Naive thymus-derived CD4-positive, alpha-beta T cell (primary cell): ENCODE measurements around the gene BSDC1. TPM values are rescaled to one million over a fixed set of nuclear protein-coding genes. Genes with fewer than 3 reads are reported as not detected.
A peak's percentile ranks its signal among the peaks of the same experiment; 100 is the strongest.

Experiments
- ATAC-seq: fragments of 150-1000 bp; cut with Tn5 transposase; 2 replicates; pipeline ENCODE4 v1.10.0; 2021; ENCODE audit warnings: mild to moderate bottlenecking, moderate library complexity
- CTCF ChIA-PET: fragments of 350-600 bp; sonication (Branson Sonifier 250); formaldehyde crosslinking; loops from one replicate; lab custom pipeline; 2021; ENCODE audit warnings: antibody characterized with exemption; lab: Charles Lee
- POLR2A ChIA-PET: fragments of 350-600 bp; sonication (Branson Sonifier 250); formaldehyde crosslinking; loops from one replicate; lab custom pipeline; 2021; ENCODE audit warnings: antibody characterized with exemption, inconsistent platforms; lab: Charles Lee
- DNase-seq, 9 donors: peaks; one replicate each; pipeline versions ENCODE4 v3.0.0 to v3.0.0-alpha.2; 2020 to 2022; ENCODE audit warnings: mixed read lengths in 1 of 9
- H3K27ac ChIP-seq: one replicate; pipeline ENCODE4 v1.7.0; 2013; ENCODE audit warnings: mild to moderate bottlenecking, low read depth, low read length, moderate library complexity
- H3K27me3 ChIP-seq, 2 donors: one replicate each; pipeline ENCODE4 v1.7.0; 2013; ENCODE audit warnings: low read length in 2 of 2, mild to moderate bottlenecking in 2 of 2, moderate library complexity in 2 of 2; ENCODE audit not compliant: control insufficient read depth in 2 of 2, insufficient read depth in 2 of 2
- H3K36me3 ChIP-seq, 3 experiments: 1 replicate in 2 of 3; 2 replicates in 1 of 3; pipeline ENCODE4 v1.7.0; 2013; ENCODE audit warnings: low read length in 3 of 3, mild to moderate bottlenecking in 3 of 3, moderate library complexity in 1 of 3; ENCODE audit not compliant: insufficient read depth in 3 of 3, control insufficient read depth in 2 of 3
- H3K4me1 ChIP-seq, 2 donors: one replicate each; pipeline ENCODE4 v1.7.0; 2013; ENCODE audit warnings: low read length in 2 of 2, mild to moderate bottlenecking in 2 of 2, moderate library complexity in 1 of 2; ENCODE audit not compliant: control insufficient read depth in 2 of 2, insufficient read depth in 2 of 2
- H3K4me3 ChIP-seq: 2 replicates; pipeline ENCODE4 v1.7.0; 2013; ENCODE audit warnings: mild to moderate bottlenecking, low read length
- H3K9me3 ChIP-seq, 3 experiments: 1 replicate in 2 of 3; 2 replicates in 1 of 3; pipeline ENCODE4 v1.7.0; 2013; ENCODE audit warnings: low read length in 3 of 3; ENCODE audit not compliant: control insufficient read depth in 2 of 3
- H3K27ac Mint-ChIP-seq, 9 donors: one replicate each; pipeline ENCODE4 v1.8.0; 2020 to 2022; ENCODE audit warnings: mixed read lengths in 9 of 9, mild to moderate bottlenecking in 8 of 9, moderate library complexity in 5 of 9, inconsistent platforms in 2 of 9
- H3K27me3 Mint-ChIP-seq, 5 donors: one replicate each; pipeline ENCODE4 v1.8.0; 2021 to 2022; ENCODE audit warnings: mixed read lengths in 5 of 5, mild to moderate bottlenecking in 1 of 5
- H3K36me3 Mint-ChIP-seq, 5 donors: one replicate each; pipeline ENCODE4 v1.8.0; 2020 to 2022; ENCODE audit warnings: mixed read lengths in 5 of 5, mild to moderate bottlenecking in 3 of 5, inconsistent platforms in 1 of 5
- H3K4me1 Mint-ChIP-seq, 7 donors: one replicate each; pipeline ENCODE4 v1.8.0; 2020 to 2022; ENCODE audit warnings: mixed read lengths in 7 of 7, mild to moderate bottlenecking in 3 of 7, inconsistent platforms in 1 of 7
- H3K4me3 Mint-ChIP-seq, 10 donors: one replicate each; pipeline ENCODE4 v1.8.0; 2020 to 2022; ENCODE audit warnings: mild to moderate bottlenecking in 10 of 10, mixed read lengths in 10 of 10, moderate library complexity in 6 of 10, inconsistent platforms in 2 of 10
- H3K9me3 Mint-ChIP-seq, 11 donors: one replicate each; pipeline ENCODE4 v1.8.0; 2020 to 2022; ENCODE audit warnings: mixed read lengths in 11 of 11, mild to moderate bottlenecking in 4 of 11, inconsistent platforms in 1 of 11, moderate library complexity in 1 of 11
- intact Hi-C, 2 donors: fragments of 100-400 bp; cut with micrococcal nuclease; formaldehyde crosslinking; loops; one replicate each; pipeline ENCODE4 v1.15.1; 2023
- polyA plus RNA-seq, 2 donors: library from polyadenylated mRNA; unstranded; fragments of 300-500 nt; fragmentation: Illumina TruSeq; gene quantifications; one replicate each; pipeline ENCODE4 v1.2.3, GENCODE V29; 2021
- total RNA-seq, 6 experiments: library from RNA in 5 of 6; stranded (reverse) in 5 of 6; gene quantifications; 1 replicate in 5 of 6; 2 replicates in 1 of 6; pipeline ENCODE4 v1.2.3 and lab custom pipeline; 2021 to 2026

BSDC1 gene
- total and polyA plus RNA-seq, 7 experiments from 2014 or later, result 37.6 to 186 (median 110) TPM

DNA sequence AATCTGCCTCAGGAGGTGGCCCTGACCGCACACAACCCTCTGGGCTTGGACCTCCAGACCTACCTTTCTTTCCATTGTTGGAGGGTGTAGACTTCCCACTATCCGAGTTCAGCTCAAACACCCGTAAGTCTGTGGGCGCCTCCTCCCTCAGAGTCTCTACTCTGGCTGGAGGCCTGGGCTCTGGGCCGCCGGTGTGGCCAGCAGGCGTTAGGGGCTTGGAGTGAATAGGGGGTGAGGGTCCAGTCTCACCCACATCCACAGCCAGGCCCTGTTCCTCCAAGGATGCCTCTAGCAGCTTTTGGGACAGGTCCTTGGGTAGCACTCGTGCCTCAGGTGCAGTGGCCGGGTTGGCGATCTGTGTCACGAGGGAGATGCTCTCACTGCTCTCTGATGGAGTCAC, 18.0 kb downstream of the BSDC1 start:
- Histone ChIP-seq H3K4me3 (no peak overlapping the region), H3K27ac (no peak overlapping the region), H3K4me1 (peaks cover 12% of the 10 kb centered on the region in 2 donors), H3K9me3 (no peaks in the 10 kb centered on the region), H3K36me3 (peaks cover 22 to 82% (median 48%) of the 10 kb centered on the region in 3 experiments), H3K27me3 (no peaks in the 10 kb centered on the region)
- intact Hi-C loops, result no loop called here
- Mint-ChIP-seq H3K27me3 (no peaks in the 10 kb centered on the region), H3K4me3 (no peak overlapping the region), H3K9me3 (no peaks in the 10 kb centered on the region), H3K4me1 (peaks cover 15 to 24% (median 21%) of the 10 kb centered on the region in 7 donors), H3K27ac (peak overlapping the region in 1 of 9 donors; percentile 17), H3K36me3 (peaks cover 10 to 53% (median 18%) of the 10 kb centered on the region in 5 donors)
- ATAC-seq (no peak), DNase-seq (no peak)
- ChIA-PET POLR2A (interaction anchor here (1.2 kb wide), 1 partner anchor 10 kb away, joined by 4 read pairs; no protein-coding TSS in a partner anchor), CTCF (interaction anchor here (0.6 kb wide), 2 partner anchors 80 to 160 kb away, joined by 3 read pairs; no protein-coding TSS in a partner anchor)

DNA sequence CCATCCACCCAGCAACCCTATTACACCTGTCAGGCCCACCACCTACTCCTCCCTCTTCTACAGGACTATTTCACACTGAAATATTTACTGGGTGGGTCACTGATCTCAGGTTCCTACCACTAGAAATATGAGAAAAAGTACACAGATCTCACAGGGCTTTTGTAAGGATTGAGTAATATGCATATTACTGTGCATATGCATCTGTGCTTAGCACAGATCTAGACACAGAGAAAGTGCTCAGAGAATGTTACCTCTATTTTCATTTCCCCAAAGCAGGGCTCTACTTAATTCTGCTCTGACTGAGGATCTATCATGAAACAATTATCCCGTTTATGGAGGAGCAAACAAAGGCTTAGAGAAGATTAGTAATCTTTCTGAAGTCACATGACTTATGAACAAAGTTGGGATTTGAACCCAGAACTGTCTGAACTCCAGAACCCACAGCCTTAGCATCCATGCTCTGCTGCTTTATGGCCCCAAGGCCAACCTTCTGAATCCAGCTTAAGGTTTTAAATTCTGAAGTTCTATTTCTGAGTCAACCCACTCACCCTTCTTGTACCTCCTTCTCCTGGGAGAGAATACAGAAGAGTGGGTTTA, 20.1 kb downstream of the BSDC1 start:
- CTCF ChIA-PET, result interaction anchor here (2.4 kb wide), 1 partner anchor 133 kb away, joined by 7 read pairs; no protein-coding TSS in a partner anchor
- Histone ChIP-seq H3K27ac (no peak overlapping the region), H3K4me3 (no peak overlapping the region), H3K4me1 (peaks cover 12% of the 10 kb centered on the region in 2 donors), H3K36me3 (peaks cover 13 to 61% (median 28%) of the 10 kb centered on the region in 3 experiments), H3K27me3 (no peaks in the 10 kb centered on the region), H3K9me3 (no peaks in the 10 kb centered on the region)
- intact Hi-C loops, result loop anchor here (2.0 to 5.0 kb wide), 3 partner anchors 151 to 709 kb away; partner anchors contain the start of genes CCDC28B (in 1 of the 2), EIF3I (in 1 of the 2) and TMEM234 (in 1 of the 2)
- Mint-ChIP-seq H3K9me3 (peaks cover 0 to 2% (median 0%) of the 10 kb centered on the region in 11 donors), H3K27me3 (no peaks in the 10 kb centered on the region), H3K4me3 (no peak overlapping the region), H3K4me1 (peaks cover 15 to 22% (median 20%) of the 10 kb centered on the region in 7 donors), H3K27ac (peak overlapping the region in 4 of 9 donors; percentile 5 to 63 (median 22)), H3K36me3 (peaks cover 2 to 43% (median 12%) of the 10 kb centered on the region in 5 donors)
- POLR2A ChIA-PET, result interaction anchor here (0.7 to 1.0 kb wide), 2 partner anchors 11 to 21 kb away, joined by 3 to 4 read pairs; partner anchors contain the start of gene BSDC1
- no peak for ATAC-seq
- DNase-seq, result no peak

DNA sequence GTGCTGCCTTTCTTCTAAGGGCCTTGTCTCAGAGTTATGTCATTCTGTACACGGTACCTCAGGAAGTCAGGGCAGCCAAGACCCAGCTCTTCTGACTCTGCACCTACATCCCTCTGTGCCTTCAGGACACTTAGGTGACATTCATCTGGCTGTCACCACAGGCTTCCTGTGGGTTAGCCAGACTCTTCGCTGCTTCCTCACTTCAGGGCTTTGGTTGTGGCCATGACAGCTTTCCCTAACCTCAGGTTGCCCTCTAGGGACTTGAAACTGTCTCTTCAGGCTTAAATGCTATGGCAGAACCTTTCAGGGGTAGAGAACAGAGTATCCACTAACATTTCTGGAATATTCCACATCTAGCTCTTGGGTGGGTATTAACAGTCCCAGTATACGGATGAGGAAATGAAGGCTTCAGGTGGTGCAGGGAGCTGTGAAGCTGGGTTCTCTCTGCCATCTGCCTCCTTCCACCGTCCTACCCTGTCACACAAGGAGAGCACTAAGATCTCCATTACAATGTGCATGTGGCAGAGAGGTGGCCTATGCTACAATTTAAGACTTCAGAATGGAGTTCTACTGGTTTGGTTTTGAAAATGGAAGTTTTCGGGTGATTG, 22.0 kb downstream of the BSDC1 start:
- Histone ChIP-seq H3K4me1 (peaks cover 12% of the 10 kb centered on the region in 2 donors), H3K36me3 (peaks cover 15 to 60% (median 23%) of the 10 kb centered on the region in 3 experiments), H3K27me3 (no peaks in the 10 kb centered on the region), H3K9me3 (no peaks in the 10 kb centered on the region), H3K4me3 (no peak overlapping the region), H3K27ac (peak overlapping the region; percentile 20)
- peaks cover 15 to 22% (median 20%) of the 10 kb centered on the region in 7 donors for H3K4me1 Mint-ChIP-seq
- no peaks in the 10 kb centered on the region for H3K27me3 Mint-ChIP-seq
- peak overlapping the region in 2 of 10 donors; percentile 6 to 9 for H3K4me3 Mint-ChIP-seq
- peaks cover 0 to 2% (median 0%) of the 10 kb centered on the region in 11 donors for H3K9me3 Mint-ChIP-seq
- peaks cover 0 to 31% (median 4%) of the 10 kb centered on the region in 5 donors for H3K36me3 Mint-ChIP-seq
- intact Hi-C loops, result loop anchor here (1.0 to 5.0 kb wide), 8 partner anchors 21 to 707 kb away; partner anchors contain the start of genes CCDC28B (in 1 of the 2), EIF3I (in 1 of the 2), HDAC1 (in 1 of the 2) and TMEM234 (in 1 of the 2)
- POLR2A ChIA-PET, result interaction anchor here (0.6 to 3.2 kb wide), 19 partner anchors 13 to 250 kb away, joined by 3 to 20 read pairs (median 3); partner anchors contain the start of genes BSDC1, LCK and MARCKSL1
- CTCF ChIA-PET, result interaction anchor here (0.8 to 2.4 kb wide), 13 partner anchors 14 to 409 kb away, joined by 3 to 21 read pairs (median 4); partner anchors contain the start of genes BSDC1 and LCK
- ATAC-seq (peak; percentile 88), DNase-seq (peak; percentile 22 to 78 (median 68))
- H3K27ac Mint-ChIP-seq, result peak overlapping the region in 7 of 9 donors; percentile 1 to 75 (median 57)

DNA sequence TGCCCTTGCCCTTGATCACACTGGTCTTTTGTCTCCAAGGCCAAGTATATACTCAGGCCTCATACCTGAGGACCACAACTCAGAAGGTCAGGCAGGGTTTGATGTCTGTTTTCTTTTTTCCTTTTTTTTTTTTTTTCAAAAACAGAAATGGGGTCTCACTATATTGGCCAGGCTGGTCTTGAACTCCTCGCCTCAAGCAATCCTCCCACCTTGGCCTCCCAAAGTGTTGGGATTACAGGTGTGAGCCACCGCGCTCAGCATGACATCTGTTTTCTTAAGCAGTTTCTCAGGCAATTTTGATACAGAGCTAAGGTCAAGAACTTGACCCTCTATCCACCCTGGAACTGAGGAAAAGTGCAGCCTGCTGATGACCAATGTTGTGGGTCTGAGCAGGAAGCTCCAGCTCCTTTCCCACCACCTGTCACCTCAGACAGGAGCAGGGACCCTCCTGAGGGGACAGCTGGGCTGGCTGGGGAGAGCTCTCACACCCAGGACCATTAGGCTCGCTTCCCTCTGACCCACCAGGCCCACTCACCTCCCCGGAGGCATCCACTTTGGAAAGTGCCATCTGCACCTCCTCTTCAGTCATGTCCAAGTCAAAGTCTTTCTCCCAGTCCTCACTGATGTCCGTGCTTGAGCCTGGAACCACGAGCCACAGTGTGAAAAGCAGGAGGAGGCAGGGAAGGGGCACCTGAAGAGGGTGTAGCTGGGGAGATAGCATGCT, 26.2 kb downstream of the BSDC1 start:
- Mint-ChIP-seq H3K27ac (no peak overlapping the region), H3K4me1 (peaks cover 12 to 27% (median 17%) of the 10 kb centered on the region in 7 donors), H3K27me3 (no peaks in the 10 kb centered on the region), H3K4me3 (no peak overlapping the region), H3K36me3 (peaks cover 0 to 26% (median 4%) of the 10 kb centered on the region in 5 donors), H3K9me3 (peaks cover 0 to 2% (median 0%) of the 10 kb centered on the region in 11 donors)
- CTCF ChIA-PET, result interaction anchor here (0.6 to 2.7 kb wide), 2 partner anchors 152 to 260 kb away, joined by 3 to 15 read pairs; partner anchors contain the start of gene KPNA6
- intact Hi-C loops, result no loop called here
- H3K4me1 ChIP-seq, result peaks cover 12% of the 10 kb centered on the region in 2 donors
- no peak overlapping the region for H3K27ac ChIP-seq
- POLR2A ChIA-PET, result interaction anchor here (0.6 to 0.9 kb wide), 3 partner anchors 9 to 138 kb away, joined by 3 to 5 read pairs (median 3); no protein-coding TSS in a partner anchor
- H3K36me3 ChIP-seq, result peaks cover 4 to 53% (median 15%) of the 10 kb centered on the region in 3 experiments
- no peaks in the 10 kb centered on the region for H3K9me3 ChIP-seq
- DNase-seq, result no peak
- no peaks in the 10 kb centered on the region for H3K27me3 ChIP-seq
- H3K4me3 ChIP-seq, result no peak overlapping the region
- ATAC-seq, result no peak

DNA sequence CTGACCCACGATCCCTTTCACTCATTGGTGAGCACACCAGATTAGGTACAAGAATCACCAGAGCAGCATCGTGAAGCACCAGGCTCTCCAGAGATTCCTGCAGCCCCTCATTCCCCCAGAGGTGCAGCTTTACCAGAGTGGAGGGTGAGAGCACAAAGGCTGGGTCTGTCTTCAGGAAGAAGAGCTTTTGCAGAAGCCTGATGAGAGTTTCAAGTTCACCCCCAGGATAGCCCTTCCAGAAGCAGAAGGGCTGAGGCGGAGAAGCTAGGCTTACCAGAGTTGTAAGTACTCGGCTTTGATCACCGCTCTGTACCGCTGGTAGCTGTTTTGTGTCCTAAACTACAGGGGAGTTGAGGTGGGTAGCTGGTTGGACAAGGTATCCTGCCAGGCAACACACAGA, 28.8 kb downstream of the BSDC1 start:
- ChIA-PET POLR2A (interaction anchor here (1.2 to 3.2 kb wide), 2 partner anchors 11 to 29 kb away, joined by 4 to 14 read pairs; partner anchors contain the start of gene MARCKSL1), CTCF (interaction anchor here (0.8 kb wide), 1 partner anchor 117 kb away, joined by 4 read pairs; no protein-coding TSS in a partner anchor)
- H3K36me3 ChIP-seq, result peaks cover 4 to 52% (median 15%) of the 10 kb centered on the region in 3 experiments

More for the DNA sequence above, 28.8 kb downstream of the BSDC1 start:
- Mint-ChIP-seq H3K27me3 (peaks cover 0 to 10% (median 5%) of the 10 kb centered on the region in 5 donors), H3K9me3 (peaks cover 0 to 2% (median 0%) of the 10 kb centered on the region in 11 donors), H3K4me3 (no peak overlapping the region), H3K4me1 (peaks cover 7 to 27% (median 12%) of the 10 kb centered on the region in 7 donors), H3K36me3 (peaks cover 0 to 22% (median 4%) of the 10 kb centered on the region in 5 donors), H3K27ac (peak overlapping the region in 2 of 9 donors; percentile 28 to 43)
- DNase-seq (no peak), ATAC-seq (no peak)
- no peaks in the 10 kb centered on the region for H3K9me3 ChIP-seq
- H3K27ac ChIP-seq, result no peak overlapping the region
- intact Hi-C loops, result no loop called here
- H3K4me3 ChIP-seq, result no peak overlapping the region
- no peaks in the 10 kb centered on the region for H3K4me1 ChIP-seq
- H3K27me3 ChIP-seq, result no peaks in the 10 kb centered on the region
